ENCODE results near the gene INTS6.

Gene INTS6

GRCh38 chr13:51342706-51343105 is 110.1 kb downstream of the INTS6 start:
- no peak for DNase-seq (ENCODE audit: low spot score)

GRCh38 chr13:51341791-51342190 is 111.0 kb downstream of the INTS6 start:
- DNase-seq (ENCODE audit: low spot score): no peak

GRCh38 chr13:51341232-51341631 is 111.6 kb downstream of the INTS6 start:
- DNase-seq (ENCODE audit: low spot score): no peak

GRCh38 chr13:51339952-51340732 is 112.7 kb downstream of the INTS6 start:
- no peak for DNase-seq (ENCODE audit: low spot score)

- no peak for DNase-seq (ENCODE audit: low spot score)
Observed at GRCh38 chr13:51339354-51339753, 113.5 kb downstream of the INTS6 start, which contains the start of gene SERPINE3. Gene SERPINE3, plus strand, starts transcription at chr13:51339691. Its CDS starts 1,401 bp downstream, at chr13:51341092.

GRCh38 chr13:51336746-51337145 is 116.1 kb downstream of the INTS6 start:
- DNase-seq (ENCODE audit: low spot score): no peak

- no peak for DNase-seq (ENCODE audit: low spot score)
Observed at GRCh38 chr13:51333826-51334225, 119.0 kb downstream of the INTS6 start.

GRCh38 chr13:51333421-51333820 is 119.4 kb downstream of the INTS6 start:
- DNase-seq (ENCODE audit: low spot score): no peak

GRCh38 chr13:51332566-51333361 is 120.1 kb downstream of the INTS6 start:
- DNase-seq (ENCODE audit: low spot score): no peak

GRCh38 chr13:51331354-51331861 is 121.4 kb downstream of the INTS6 start:
- DNase-seq (ENCODE audit: low spot score): no peak

- DNase-seq (ENCODE audit: low spot score): no peak
Observed at GRCh38 chr13:51330791-51331190, 122.0 kb downstream of the INTS6 start.

- DNase-seq (ENCODE audit: low spot score): no peak
Observed at GRCh38 chr13:51329606-51330005, 123.2 kb downstream of the INTS6 start.

GRCh38 chr13:51328488-51328887 is 124.3 kb downstream of the INTS6 start:
- no peak for DNase-seq (ENCODE audit: low spot score)

GRCh38 chr13:51327961-51328360 is 124.9 kb downstream of the INTS6 start:
- DNase-seq (ENCODE audit: low spot score): no peak

- no peak for DNase-seq (ENCODE audit: low spot score)
Observed at GRCh38 chr13:51326777-51327176, 126.1 kb downstream of the INTS6 start.

GRCh38 chr13:51325837-51326236 is 127.0 kb downstream of the INTS6 start:
- no peak for DNase-seq (ENCODE audit: low spot score)

GRCh38 chr13:51324714-51325420 is 128.0 kb downstream of the INTS6 start:
- no peak for DNase-seq (ENCODE audit: low spot score)

- no peak for DNase-seq (ENCODE audit: low spot score)
Observed at GRCh38 chr13:51323824-51324511, 128.9 kb downstream of the INTS6 start.

- DNase-seq (ENCODE audit: low spot score): no peak
Observed at GRCh38 chr13:51322826-51323225, 130.0 kb downstream of the INTS6 start.

GRCh38 chr13:51321836-51322235 is 131.0 kb downstream of the INTS6 start:
- no peak for DNase-seq (ENCODE audit: low spot score)

- DNase-seq (ENCODE audit: low spot score): no peak
Observed at GRCh38 chr13:51318876-51319275, 134.0 kb downstream of the INTS6 start.

- no peak for DNase-seq (ENCODE audit: low spot score)
Observed at GRCh38 chr13:51318015-51318414, 134.8 kb downstream of the INTS6 start.

All from hematopoietic multipotent progenitor cell treated with erythropoietin and hydrocortisone succinate and interleukin-3 and kit ligand, for 17 days (in vitro differentiated cells).